K562 (cell line): Measurements from ENCODE around the gene BRAP. TPM values are rescaled to one million over a fixed set of nuclear protein-coding genes. Genes with fewer than 3 reads are reported as not detected.

Experiments
- AFF1 ChIP-seq, 2 experiments: fragments of 450-650 bp; IDR thresholded peaks; 2 replicates each; pipeline ENCODE4 v1.6.1; 2018; ENCODE audit warnings: mild to moderate bottlenecking in 2 of 2, low read depth in 1 of 2; ENCODE audit not compliant: partially characterized antibody in 2 of 2
- ASH1L ChIP-seq: fragments of 450-650 bp; IDR thresholded peaks from 2 replicates; pipeline ENCODE4 v1.6.1; 2018; ENCODE audit warnings: borderline replicate concordance, mild to moderate bottlenecking, low read depth; ENCODE audit not compliant: partially characterized antibody
- BRD4 ChIP-seq: fragments of 200-600 bp; sonication (generic); IDR thresholded peaks from 2 replicates; pipeline ENCODE4 v1.6.1; 2017; ENCODE audit warnings: inconsistent platforms
- CSDE1 ChIP-seq, 2 experiments: fragments of 450-650 bp; IDR thresholded peaks; 2 replicates each; pipeline ENCODE4 v1.6.1; 2016; ENCODE audit warnings: mild to moderate bottlenecking in 1 of 2
- DPF2 ChIP-seq: fragments of 450-650 bp; IDR thresholded peaks from 2 replicates; pipeline ENCODE4 v1.6.1; 2016
- FOXK2 ChIP-seq, 2 experiments: fragments of 450-650 bp; IDR thresholded peaks in 1 of 2; conservative IDR thresholded peaks in 1 of 2; 2 replicates each; pipeline ENCODE4 v1.6.1; 2016; ENCODE audit warnings: low read depth in 2 of 2, mild to moderate bottlenecking in 1 of 2
- HCFC1 ChIP-seq: IDR thresholded peaks from 2 replicates; pipeline ENCODE4 v1.6.1; 2012; ENCODE audit warnings: low read depth, low read length, improper control_type of control experiment
- HDAC3 ChIP-seq: fragments of 450-650 bp; IDR thresholded peaks from 2 replicates; pipeline ENCODE4 v1.6.1; 2018; ENCODE audit warnings: borderline replicate concordance, mild to moderate bottlenecking, moderate library complexity; ENCODE audit not compliant: partially characterized antibody
- MTA2 ChIP-seq: fragments of 450-650 bp; IDR thresholded peaks from 2 replicates; pipeline ENCODE4 v1.6.1; 2016; ENCODE audit warnings: low read depth
- MYBL2 ChIP-seq, 2 experiments: fragments of 450-650 bp in 1 of 2; sonication (generic) in 1 of 2; formaldehyde crosslinking in 1 of 2; IDR thresholded peaks; 2 replicates each; pipeline versions ENCODE4 v1.6.1 to v1.8.1; 2017 to 2022; ENCODE audit warnings: borderline replicate concordance in 1 of 2, inconsistent platforms in 1 of 2, low read depth in 1 of 2, mild to moderate bottlenecking in 1 of 2, missing genetic modification reagents in 1 of 2, moderate library complexity in 1 of 2
- NFYB ChIP-seq: IDR thresholded peaks from 2 replicates; pipeline ENCODE4 v1.6.1; 2011; ENCODE audit warnings: mild to moderate bottlenecking, moderate library complexity; ENCODE audit not compliant: insufficient read length; ENCODE audit errors: extremely low read depth
- PRPF4 ChIP-seq: fragments of 200-400 bp; formaldehyde crosslinking; IDR thresholded peaks from one replicate; pipeline ENCODE4 v1.6.1; 2017; ENCODE audit warnings: low read length, low read depth, mild to moderate bottlenecking; ENCODE audit not compliant: insufficient read depth, poor library complexity, severe bottlenecking
- SREBF1 ChIP-seq: fragments of 150-350 bp; IDR thresholded peaks from 2 replicates; pipeline ENCODE4 v1.6.1; 2014; ENCODE audit warnings: antibody characterized with exemption, low read depth, low read length, borderline replicate concordance
- TBP ChIP-seq: optimal IDR thresholded peaks from 2 replicates; pipeline ENCODE3; 2011; ENCODE audit warnings: low read depth, low read length, improper control_type of control experiment
- U2AF2 ChIP-seq: fragments of 200-400 bp; formaldehyde crosslinking; optimal IDR thresholded peaks from 2 replicates; pipeline ENCODE3; 2017; ENCODE audit warnings: low read depth, mild to moderate bottlenecking, low read length
- polyA plus RNA-seq, 8 experiments: library from polyadenylated mRNA; depleted of rRNA in 4 of 8; stranded (reverse) in 5 of 8; unstranded in 3 of 8; fragments of >200 nt; fragmentation: Nextera tagmentation in 2 of 8; fragmentation: Illumina TruSeq in 1 of 8; extraction: Ambion mirVana in 2 of 8; extraction: Trizol in 1 of 8; gene quantifications; 2 replicates each; pipeline versions ENCODE4 v1.2.1 to v1.2.3, GENCODE V29; 2011 to 2014; ENCODE audit warnings: inconsistent platforms in 1 of 8, missing spikeins in 1 of 8
- total RNA-seq, 7 experiments: library from RNA; depleted of rRNA in 6 of 7; stranded (reverse); fragments of >200 nt in 6 of 7; fragmentation: Illumina TruSeq in 2 of 7; extraction: Trizol in 2 of 7; gene quantifications; 2 replicates each; pipeline versions ENCODE4 v1.2.1 to v1.2.3, GENCODE V29; 2011 to 2021; ENCODE audit warnings: low replicate concordance in 1 of 7
- TF ChIP-seq, protein P1 (sequence below): fragments of 250-450 bp; sonication (Bioruptor Pico); IDR thresholded peaks from 2 replicates; pipeline ENCODE4 v1.8.0; 2021; ENCODE audit warnings: mild to moderate bottlenecking, moderate library complexity
- TF ChIP-seq, protein P2 (sequence below): fragments of 450-650 bp; IDR thresholded peaks from 2 replicates; pipeline ENCODE4 v1.6.1; 2016; ENCODE audit warnings: missing biosample characterization, missing genetic modification characterization
- TF ChIP-seq, protein P3 (sequence below): fragments of 200-800 bp; sonication (Bioruptor generic); IDR thresholded peaks from 2 replicates; pipeline ENCODE4 v1.6.1; 2017; ENCODE audit warnings: missing genetic modification characterization, missing compliant biosample characterization

Gene BRAP
- total and polyA plus RNA-seq, 9 of the 15 experiments (the other 6 are each of a cell fraction or from before 2014, with no cell fraction given), result 2.2 to 32.6 (median 27.5) TPM

GRCh38 chr12:111636209-111636945 is 49.4 kb downstream of the BRAP start (continued):
- TF ChIP-seq, protein P1, sequence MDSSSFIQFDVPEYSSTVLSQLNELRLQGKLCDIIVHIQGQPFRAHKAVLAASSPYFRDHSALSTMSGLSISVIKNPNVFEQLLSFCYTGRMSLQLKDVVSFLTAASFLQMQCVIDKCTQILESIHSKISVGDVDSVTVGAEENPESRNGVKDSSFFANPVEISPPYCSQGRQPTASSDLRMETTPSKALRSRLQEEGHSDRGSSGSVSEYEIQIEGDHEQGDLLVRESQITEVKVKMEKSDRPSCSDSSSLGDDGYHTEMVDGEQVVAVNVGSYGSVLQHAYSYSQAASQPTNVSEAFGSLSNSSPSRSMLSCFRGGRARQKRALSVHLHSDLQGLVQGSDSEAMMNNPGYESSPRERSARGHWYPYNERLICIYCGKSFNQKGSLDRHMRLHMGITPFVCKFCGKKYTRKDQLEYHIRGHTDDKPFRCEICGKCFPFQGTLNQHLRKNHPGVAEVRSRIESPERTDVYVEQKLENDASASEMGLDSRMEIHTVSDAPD (CRISPR knock-in tag), result no peak
- TF ChIP-seq MYBL2 (IDR thresholded peaks at IDR 0.05; ENCODE audit: low read depth), result no peak
- TF ChIP-seq MYBL2 (CRISPR knock-in tag; IDR thresholded peaks at IDR 0.05; ENCODE audit: borderline replicate concordance), result no peak
- TF ChIP-seq DPF2, result peak; percentile 91
- TF ChIP-seq ASH1L, result no peak
- TF ChIP-seq, protein P2, sequence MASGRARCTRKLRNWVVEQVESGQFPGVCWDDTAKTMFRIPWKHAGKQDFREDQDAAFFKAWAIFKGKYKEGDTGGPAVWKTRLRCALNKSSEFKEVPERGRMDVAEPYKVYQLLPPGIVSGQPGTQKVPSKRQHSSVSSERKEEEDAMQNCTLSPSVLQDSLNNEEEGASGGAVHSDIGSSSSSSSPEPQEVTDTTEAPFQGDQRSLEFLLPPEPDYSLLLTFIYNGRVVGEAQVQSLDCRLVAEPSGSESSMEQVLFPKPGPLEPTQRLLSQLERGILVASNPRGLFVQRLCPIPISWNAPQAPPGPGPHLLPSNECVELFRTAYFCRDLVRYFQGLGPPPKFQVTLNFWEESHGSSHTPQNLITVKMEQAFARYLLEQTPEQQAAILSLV (tag), result no peak
- no peak for TF ChIP-seq NFYB
- no peak for TF ChIP-seq AFF1 (IDR thresholded peaks at IDR 0.05; ENCODE audit: low read depth in 1 of 2, partially characterized antibody in 2 of 2)
- TF ChIP-seq, protein P3, sequence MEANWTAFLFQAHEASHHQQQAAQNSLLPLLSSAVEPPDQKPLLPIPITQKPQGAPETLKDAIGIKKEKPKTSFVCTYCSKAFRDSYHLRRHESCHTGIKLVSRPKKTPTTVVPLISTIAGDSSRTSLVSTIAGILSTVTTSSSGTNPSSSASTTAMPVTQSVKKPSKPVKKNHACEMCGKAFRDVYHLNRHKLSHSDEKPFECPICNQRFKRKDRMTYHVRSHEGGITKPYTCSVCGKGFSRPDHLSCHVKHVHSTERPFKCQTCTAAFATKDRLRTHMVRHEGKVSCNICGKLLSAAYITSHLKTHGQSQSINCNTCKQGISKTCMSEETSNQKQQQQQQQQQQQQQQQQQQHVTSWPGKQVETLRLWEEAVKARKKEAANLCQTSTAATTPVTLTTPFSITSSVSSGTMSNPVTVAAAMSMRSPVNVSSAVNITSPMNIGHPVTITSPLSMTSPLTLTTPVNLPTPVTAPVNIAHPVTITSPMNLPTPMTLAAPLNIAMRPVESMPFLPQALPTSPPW, result peak; percentile 70
- TF ChIP-seq U2AF2, result no peak
- peak in 1 of 2 experiments; percentile 28; a peak in 1 of 4 replicates for TF ChIP-seq FOXK2 (conservative IDR thresholded peaks at IDR 0.05 in 1 of 2, IDR thresholded peaks at IDR 0.05 in 1 of 2; ENCODE audit: low read depth in 2 of 2)
- TF ChIP-seq SREBF1, result no peak
- TF ChIP-seq HCFC1, result 0 out of 2 replicates have a peak, but pooled peaks have one; percentile 1
- TF ChIP-seq PRPF4, result no peak
- no peak; a peak in 1 of 4 replicates for TF ChIP-seq CSDE1 (IDR thresholded peaks at IDR 0.05)
- no peak for TF ChIP-seq BRD4
- TF ChIP-seq TBP, result peak; percentile 64
- peak; percentile 86 for TF ChIP-seq HDAC3
- TF ChIP-seq MTA2, result peak; percentile 71
